A673 (cell line): ENCODE data around the gene SLC6A9. TPM values are rescaled to one million over a fixed set of nuclear protein-coding genes. Genes with fewer than 3 reads are reported as not detected.

Source experiments
- BruUV-seq: library from RNA; stranded (reverse); fragments of 400-500 nt; replicated peaks from 2 replicates; lab custom pipeline; 2021; lab: Mats Ljungman, UMichigan
- CTCF ChIA-PET: fragments of 300-600 bp; sonication (Branson Sonifier 250); formaldehyde crosslinking; loops from one replicate; lab custom pipeline; 2022; ENCODE audit warnings: antibody characterized with exemption; lab: Charles Lee
- POLR2A ChIA-PET: fragments of 300-600 bp; sonication (Branson Sonifier 250); formaldehyde crosslinking; loops from one replicate; lab custom pipeline; 2022; ENCODE audit warnings: antibody characterized with exemption; ENCODE audit not compliant: low non-redundant PET; lab: Charles Lee
- DNase-seq: peaks from one replicate; pipeline ENCODE4 v3.0.0-alpha.2; 2015; ENCODE audit warnings: low spot score
- H3K27ac ChIP-seq: fragments of 200-600 bp; sonication (generic); 2 replicates; pipeline ENCODE4 v1.5.1; 2016; ENCODE audit warnings: mixed run types, low read depth, mild to moderate bottlenecking, mixed read lengths, antibody characterized with exemption, low read length; ENCODE audit not compliant: poor library complexity, severe bottlenecking
- H3K27me3 ChIP-seq: fragments of 200-600 bp; sonication (generic); replicated peaks from 2 replicates; pipeline ENCODE4 v1.6.1; 2017; ENCODE audit warnings: mixed run types, low read depth, mild to moderate bottlenecking, mixed read lengths, antibody characterized with exemption, low read length; ENCODE audit not compliant: insufficient read depth, poor library complexity
- H3K36me3 ChIP-seq: fragments of 200-600 bp; sonication (generic); 2 replicates; pipeline ENCODE4 v1.6.1; 2016; ENCODE audit warnings: mixed run types, mild to moderate bottlenecking, mixed read lengths, antibody characterized with exemption, low read length; ENCODE audit not compliant: insufficient read depth, poor library complexity, severe bottlenecking
- H3K4me1 ChIP-seq: fragments of 200-600 bp; sonication (generic); 2 replicates; pipeline ENCODE4 v1.6.1; 2017; ENCODE audit warnings: mixed run types, mild to moderate bottlenecking, mixed read lengths, antibody characterized with exemption, low read length; ENCODE audit not compliant: insufficient read depth, poor library complexity, severe bottlenecking
- H3K4me3 ChIP-seq: fragments of 200-600 bp; sonication (generic); 2 replicates; pipeline ENCODE4 v1.5.1; 2016; ENCODE audit warnings: low read depth, mixed run types, mild to moderate bottlenecking, mixed read lengths, low read length; ENCODE audit not compliant: poor library complexity, severe bottlenecking
- H3K9me3 ChIP-seq: fragments of 200-600 bp; sonication (generic); 2 replicates; pipeline ENCODE4 v1.6.1; 2016; ENCODE audit warnings: mixed run types, low read depth, mild to moderate bottlenecking, mixed read lengths, antibody characterized with exemption, low read length; ENCODE audit not compliant: poor library complexity, severe bottlenecking
- CTCF ChIP-seq: fragments of 300-800, 200-600 bp; sonication (generic); conservative IDR thresholded peaks from 2 replicates; pipeline ENCODE4 v1.5.1; 2017; ENCODE audit warnings: low read depth, mild to moderate bottlenecking, antibody characterized with exemption, low read length, moderate library complexity, mixed read lengths
- EZH2 ChIP-seq: fragments of 200-600 bp; sonication (generic); IDR thresholded peaks from 2 replicates; pipeline ENCODE4 v1.6.1; 2017; ENCODE audit warnings: borderline replicate concordance, low read depth, mild to moderate bottlenecking, mixed read lengths, antibody characterized with exemption, low read length; ENCODE audit not compliant: poor library complexity, severe bottlenecking
- intact Hi-C: fragments of 100-400 bp; cut with micrococcal nuclease; formaldehyde crosslinking; loops from one replicate; pipeline ENCODE4 v1.10.0; 2022; ENCODE audit not compliant: unreplicated experiment
- total RNA-seq: library from RNA; stranded (reverse); gene quantifications from 2 replicates; pipeline ENCODE4 v1.2.3, GENCODE V29; 2021

The SLC6A9 gene
- total RNA-seq, 1 experiment from 2014 or later = 31.4 TPM

GRCh38 chr1:43968348-43968948, 62.8 kb downstream of the SLC6A9 start:
- no peak for TF ChIP-seq EZH2
- no peak for TF ChIP-seq CTCF
- CTCF ChIA-PET = no interaction called here
- no peaks in the 10 kb centered on the region for H3K27me3 ChIP-seq
- no peaks in the 10 kb centered on the region for H3K9me3 ChIP-seq
- no peaks in the 10 kb centered on the region for H3K36me3 ChIP-seq
- POLR2A ChIA-PET = no interaction called here
- no peak overlapping the region for H3K4me3 ChIP-seq
- H3K4me1 ChIP-seq = no peaks in the 10 kb centered on the region
- no TSS peak for BruUV-seq
- no peak for DNase-seq
- no peak overlapping the region for H3K27ac ChIP-seq
- intact Hi-C loops = no loop called here

GRCh38 chr1:43965316-43965715, 65.9 kb downstream of the SLC6A9 start:
- POLR2A ChIA-PET = no interaction called here

GRCh38 chr1:43963890-43964289, 67.4 kb downstream of the SLC6A9 start:
- POLR2A ChIA-PET = no interaction called here
- H3K4me1 ChIP-seq = no peaks in the 10 kb centered on the region
- CTCF ChIA-PET = no interaction called here
- DNase-seq = no peak
- TF ChIP-seq EZH2 = no peak
- no peak for TF ChIP-seq CTCF
- no peak overlapping the region for H3K4me3 ChIP-seq
- no TSS peak for BruUV-seq
- peaks cover 5% of the 10 kb centered on the region for H3K36me3 ChIP-seq
- H3K27me3 ChIP-seq = no peaks in the 10 kb centered on the region
- no peak overlapping the region for H3K27ac ChIP-seq
- intact Hi-C loops = no loop called here
- no peaks in the 10 kb centered on the region for H3K9me3 ChIP-seq

More at GRCh38 chr1:43965316-43965715, 65.9 kb downstream of the SLC6A9 start:
- intact Hi-C loops = no loop called here
- no TSS peak for BruUV-seq
- CTCF ChIA-PET = no interaction called here
- peaks cover 5% of the 10 kb centered on the region for H3K36me3 ChIP-seq
- no peaks in the 10 kb centered on the region for H3K27me3 ChIP-seq
- TF ChIP-seq EZH2 = no peak
- no peak for TF ChIP-seq CTCF
- no peak overlapping the region for H3K27ac ChIP-seq
- H3K4me1 ChIP-seq = no peaks in the 10 kb centered on the region
- no peak overlapping the region for H3K4me3 ChIP-seq
- no peak for DNase-seq
- no peaks in the 10 kb centered on the region for H3K9me3 ChIP-seq
